ENCODE data around the gene GATA3.

Gene GATA3

GRCh38 chr10:8037941-8038894 is 16.3 kb upstream of the GATA3 start:
- DNase-seq (ENCODE audit: low read depth) = no peak
- TF ChIP-seq, protein P1, sequence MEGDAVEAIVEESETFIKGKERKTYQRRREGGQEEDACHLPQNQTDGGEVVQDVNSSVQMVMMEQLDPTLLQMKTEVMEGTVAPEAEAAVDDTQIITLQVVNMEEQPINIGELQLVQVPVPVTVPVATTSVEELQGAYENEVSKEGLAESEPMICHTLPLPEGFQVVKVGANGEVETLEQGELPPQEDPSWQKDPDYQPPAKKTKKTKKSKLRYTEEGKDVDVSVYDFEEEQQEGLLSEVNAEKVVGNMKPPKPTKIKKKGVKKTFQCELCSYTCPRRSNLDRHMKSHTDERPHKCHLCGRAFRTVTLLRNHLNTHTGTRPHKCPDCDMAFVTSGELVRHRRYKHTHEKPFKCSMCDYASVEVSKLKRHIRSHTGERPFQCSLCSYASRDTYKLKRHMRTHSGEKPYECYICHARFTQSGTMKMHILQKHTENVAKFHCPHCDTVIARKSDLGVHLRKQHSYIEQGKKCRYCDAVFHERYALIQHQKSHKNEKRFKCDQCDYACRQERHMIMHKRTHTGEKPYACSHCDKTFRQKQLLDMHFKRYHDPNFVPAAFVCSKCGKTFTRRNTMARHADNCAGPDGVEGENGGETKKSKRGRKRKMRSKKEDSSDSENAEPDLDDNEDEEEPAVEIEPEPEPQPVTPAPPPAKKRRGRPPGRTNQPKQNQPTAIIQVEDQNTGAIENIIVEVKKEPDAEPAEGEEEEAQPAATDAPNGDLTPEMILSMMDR (IDR thresholded peaks at IDR 0.05; ENCODE audit: insufficient read depth, low read depth, low read length, missing control alignments) = no peak
- no peak overlapping the region for H3K4me3 ChIP-seq (ENCODE audit: low read depth, low read length)

DNA sequence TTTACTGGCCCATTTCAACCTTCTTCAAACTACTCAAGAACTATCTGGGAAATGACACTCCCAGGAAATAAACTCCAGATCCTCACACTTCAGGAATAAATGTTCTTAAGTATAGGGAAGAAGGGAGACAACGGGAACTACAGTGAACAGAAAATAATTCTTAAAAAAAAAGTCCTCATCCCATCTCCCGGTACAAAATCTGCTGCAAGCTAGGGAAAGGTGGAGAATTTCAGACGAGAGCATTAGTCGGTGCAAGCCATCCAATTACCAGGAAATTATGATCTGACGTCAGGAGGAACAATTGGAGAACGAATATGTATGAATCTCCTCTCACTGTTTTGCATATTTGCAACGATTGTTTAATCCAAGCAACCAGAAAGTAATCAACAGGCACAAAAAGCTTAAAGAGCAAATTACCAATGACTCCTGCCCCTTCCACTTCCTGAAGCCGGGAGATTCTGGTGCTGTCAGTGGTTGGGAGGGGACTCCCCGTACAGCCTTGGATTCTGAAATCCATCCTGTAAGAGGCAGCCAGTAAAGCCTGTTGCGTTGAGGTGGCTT is 15.1 kb upstream of the GATA3 start:
- DNase-seq (ENCODE audit: low read depth) = no peak
- no peak overlapping the region for H3K4me3 ChIP-seq (ENCODE audit: low read depth, low read length)
- TF ChIP-seq, protein P1 (IDR thresholded peaks at IDR 0.05; ENCODE audit: insufficient read depth, low read depth, low read length, missing control alignments) = no peak

DNA sequence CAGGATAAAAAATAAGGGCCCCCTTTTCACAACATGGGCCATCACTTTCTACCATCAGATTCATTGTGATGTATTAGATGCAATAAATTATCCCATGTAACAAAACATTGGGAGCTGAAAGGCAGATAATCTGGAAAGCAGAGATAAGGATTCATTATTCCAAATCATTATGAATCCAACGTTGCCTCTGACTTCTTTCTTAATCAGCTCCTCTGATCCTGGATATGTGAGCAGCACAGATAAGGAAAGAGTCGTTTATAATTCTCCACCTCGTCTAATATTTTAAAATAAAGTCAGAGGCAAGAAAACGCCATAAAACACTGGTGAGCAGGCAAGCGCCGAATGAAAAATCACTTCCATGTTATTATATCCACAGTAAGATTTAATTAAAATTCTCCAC is 13.8 kb upstream of the GATA3 start:
- H3K4me3 ChIP-seq (ENCODE audit: low read depth, low read length) = no peak overlapping the region
- TF ChIP-seq, protein P1 (IDR thresholded peaks at IDR 0.05; ENCODE audit: insufficient read depth, low read depth, low read length, missing control alignments) = no peak
- no peak for DNase-seq (ENCODE audit: low read depth)

- no peak for DNase-seq (ENCODE audit: low read depth)
- no peak overlapping the region for H3K4me3 ChIP-seq (ENCODE audit: low read depth, low read length)
- TF ChIP-seq, protein P1 (IDR thresholded peaks at IDR 0.05; ENCODE audit: insufficient read depth, low read depth, low read length, missing control alignments) = no peak
These were observed 13.1 kb upstream of the GATA3 start for GRCh38 chr10:8041284-8041991.

DNA sequence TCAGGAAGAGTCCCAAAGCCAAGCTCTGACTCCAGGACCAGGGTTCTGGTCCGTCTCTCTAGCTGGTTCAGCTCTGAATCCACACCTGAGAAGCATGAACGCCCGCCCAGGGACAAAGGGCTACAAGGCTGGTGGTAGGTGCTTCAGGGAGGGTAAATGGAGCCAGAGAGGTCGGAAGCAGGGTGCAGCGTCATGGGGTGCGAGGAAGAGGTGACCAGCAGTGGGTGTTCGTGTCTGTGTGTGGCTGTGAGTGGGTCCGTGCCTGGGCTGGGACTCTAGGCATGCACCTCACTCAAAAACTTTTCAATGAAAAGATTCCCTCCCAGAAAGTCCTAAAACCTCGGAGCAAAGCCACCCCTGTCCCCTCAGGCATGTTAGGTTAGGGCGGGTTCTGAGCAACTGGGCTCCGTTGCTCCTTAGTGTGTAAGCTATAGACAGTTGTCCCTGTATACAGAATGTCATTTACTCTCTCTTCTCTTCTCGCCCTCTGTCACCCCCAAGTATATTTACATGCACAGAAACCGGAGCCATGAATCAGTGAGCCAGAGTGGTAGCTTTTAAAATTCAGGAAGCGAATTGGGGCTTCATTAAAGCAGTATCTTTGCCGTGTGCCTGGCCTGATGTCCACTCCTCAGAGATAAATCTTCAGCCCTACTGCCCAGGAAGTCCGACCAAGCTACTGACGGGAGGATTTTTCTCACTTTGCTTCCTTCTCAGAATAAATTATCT is 12.3 kb upstream of the GATA3 start:
- H3K4me3 ChIP-seq (ENCODE audit: low read depth, low read length) = no peak overlapping the region
- TF ChIP-seq, protein P1 (IDR thresholded peaks at IDR 0.05; ENCODE audit: insufficient read depth, low read depth, low read length, missing control alignments) = no peak
- DNase-seq (ENCODE audit: low read depth) = no peak

DNA sequence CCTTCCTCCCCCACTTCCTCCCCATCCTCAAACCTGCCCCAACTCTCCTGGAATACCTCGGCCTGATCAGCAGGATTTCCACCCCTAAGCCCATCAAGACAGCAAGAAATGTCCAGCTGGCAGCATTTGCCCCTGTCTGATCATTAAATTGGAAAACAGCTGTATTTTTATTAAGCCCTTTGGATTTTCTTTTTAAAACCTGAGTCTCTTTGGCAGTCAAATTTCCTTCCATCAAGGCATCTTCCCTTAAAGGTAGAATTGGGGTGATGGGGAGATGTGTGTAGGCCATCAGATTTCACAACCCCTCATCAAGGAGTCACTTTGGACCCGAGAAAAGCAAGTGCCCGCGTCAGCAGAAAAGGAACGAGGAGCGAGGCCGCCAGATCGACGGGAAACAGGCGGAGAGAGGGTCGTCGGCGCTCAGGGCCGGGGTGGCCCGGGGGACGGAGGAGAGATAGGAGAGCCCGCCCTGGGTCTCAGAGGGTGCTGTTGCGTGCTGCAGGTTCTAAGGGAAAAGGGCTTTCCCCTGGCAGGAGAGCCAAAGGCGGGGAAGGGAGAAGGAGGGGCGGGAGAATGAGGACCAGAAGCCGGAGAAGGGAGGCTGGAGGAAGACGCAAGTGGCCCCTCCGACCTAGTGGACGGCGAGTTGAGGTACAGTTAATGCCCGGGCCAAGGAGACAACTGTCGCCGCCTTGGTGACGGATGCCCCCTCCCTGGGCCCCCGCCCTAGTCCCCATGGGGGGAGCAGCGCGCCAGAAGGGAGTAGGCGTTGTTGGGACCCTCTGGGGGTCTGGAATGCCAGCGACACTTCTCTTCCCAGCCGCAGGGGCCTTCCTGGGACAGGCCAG is 11.5 kb upstream of the GATA3 start:
- H3K4me3 ChIP-seq (ENCODE audit: low read depth, low read length) = no peak overlapping the region
- DNase-seq (ENCODE audit: low read depth) = no peak
- TF ChIP-seq, protein P1 (IDR thresholded peaks at IDR 0.05; ENCODE audit: insufficient read depth, low read depth, low read length, missing control alignments) = no peak
